OCI-LY3 (cell line): Measurements from ENCODE around the gene CNTLN.

Source experiments
- EZH2phosphoT487 ChIP-seq: fragments of 200-600 bp; shearing (Covaris generic); IDR thresholded peaks from 2 replicates; pipeline ENCODE4 v1.6.1; 2018; ENCODE audit warnings: antibody characterized with exemption, mixed run types, low read depth
- TF ChIP-seq, protein P1 (sequence below): fragments of 200-600, 300-600 bp; sonication (generic); IDR thresholded peaks from 2 replicates; pipeline ENCODE4 v1.5.1; 2014; ENCODE audit warnings: antibody characterized with exemption, low read length, low read depth

- TF ChIP-seq, protein P1, sequence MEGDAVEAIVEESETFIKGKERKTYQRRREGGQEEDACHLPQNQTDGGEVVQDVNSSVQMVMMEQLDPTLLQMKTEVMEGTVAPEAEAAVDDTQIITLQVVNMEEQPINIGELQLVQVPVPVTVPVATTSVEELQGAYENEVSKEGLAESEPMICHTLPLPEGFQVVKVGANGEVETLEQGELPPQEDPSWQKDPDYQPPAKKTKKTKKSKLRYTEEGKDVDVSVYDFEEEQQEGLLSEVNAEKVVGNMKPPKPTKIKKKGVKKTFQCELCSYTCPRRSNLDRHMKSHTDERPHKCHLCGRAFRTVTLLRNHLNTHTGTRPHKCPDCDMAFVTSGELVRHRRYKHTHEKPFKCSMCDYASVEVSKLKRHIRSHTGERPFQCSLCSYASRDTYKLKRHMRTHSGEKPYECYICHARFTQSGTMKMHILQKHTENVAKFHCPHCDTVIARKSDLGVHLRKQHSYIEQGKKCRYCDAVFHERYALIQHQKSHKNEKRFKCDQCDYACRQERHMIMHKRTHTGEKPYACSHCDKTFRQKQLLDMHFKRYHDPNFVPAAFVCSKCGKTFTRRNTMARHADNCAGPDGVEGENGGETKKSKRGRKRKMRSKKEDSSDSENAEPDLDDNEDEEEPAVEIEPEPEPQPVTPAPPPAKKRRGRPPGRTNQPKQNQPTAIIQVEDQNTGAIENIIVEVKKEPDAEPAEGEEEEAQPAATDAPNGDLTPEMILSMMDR, result no peak
- TF ChIP-seq EZH2phosphoT487, result no peak
These were observed 2.7 kb downstream of the CNTLN start for GRCh38 chr9:17137566-17137965.
